ENCODE results near the gene NEUROG1.

- TF ChIP-seq, protein P1, sequence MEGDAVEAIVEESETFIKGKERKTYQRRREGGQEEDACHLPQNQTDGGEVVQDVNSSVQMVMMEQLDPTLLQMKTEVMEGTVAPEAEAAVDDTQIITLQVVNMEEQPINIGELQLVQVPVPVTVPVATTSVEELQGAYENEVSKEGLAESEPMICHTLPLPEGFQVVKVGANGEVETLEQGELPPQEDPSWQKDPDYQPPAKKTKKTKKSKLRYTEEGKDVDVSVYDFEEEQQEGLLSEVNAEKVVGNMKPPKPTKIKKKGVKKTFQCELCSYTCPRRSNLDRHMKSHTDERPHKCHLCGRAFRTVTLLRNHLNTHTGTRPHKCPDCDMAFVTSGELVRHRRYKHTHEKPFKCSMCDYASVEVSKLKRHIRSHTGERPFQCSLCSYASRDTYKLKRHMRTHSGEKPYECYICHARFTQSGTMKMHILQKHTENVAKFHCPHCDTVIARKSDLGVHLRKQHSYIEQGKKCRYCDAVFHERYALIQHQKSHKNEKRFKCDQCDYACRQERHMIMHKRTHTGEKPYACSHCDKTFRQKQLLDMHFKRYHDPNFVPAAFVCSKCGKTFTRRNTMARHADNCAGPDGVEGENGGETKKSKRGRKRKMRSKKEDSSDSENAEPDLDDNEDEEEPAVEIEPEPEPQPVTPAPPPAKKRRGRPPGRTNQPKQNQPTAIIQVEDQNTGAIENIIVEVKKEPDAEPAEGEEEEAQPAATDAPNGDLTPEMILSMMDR (conservative IDR thresholded peaks at IDR 0.05; ENCODE audit: low read depth, low read length) = no peak
- no peak for TF ChIP-seq EZH2 (IDR thresholded peaks at IDR 0.05; ENCODE audit: borderline replicate concordance, low read depth, low read length, poor library complexity, severe bottlenecking)
These were observed 3.8 kb upstream of the NEUROG1 start for GRCh38 chr5:135539430-135540005.
